ENCODE results near the gene ZMIZ1.

ZMIZ1 gene

DNA sequence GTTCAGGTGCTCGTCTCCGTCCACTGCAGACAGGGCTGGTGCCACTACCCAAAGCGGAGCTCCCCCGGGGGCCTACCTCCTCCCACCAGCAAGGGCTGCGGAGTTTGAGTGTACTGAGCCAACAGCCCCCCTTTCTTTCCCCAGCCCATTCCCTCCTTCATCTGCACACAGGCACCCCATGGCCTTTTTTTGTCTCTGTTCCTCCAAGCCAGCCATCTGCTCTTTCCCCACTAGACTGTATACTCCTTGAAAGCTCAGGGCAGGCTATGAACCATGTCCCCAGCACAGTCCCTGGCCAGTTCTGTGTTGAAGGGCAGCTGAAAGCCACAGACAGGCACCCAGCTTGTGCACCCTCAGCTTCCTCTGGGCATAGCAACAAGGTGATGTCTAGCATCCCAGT lies 99.4 kb downstream of the ZMIZ1 start:
- DNase-seq (ENCODE audit: low read depth in 2 of 2), result no peak

DNA sequence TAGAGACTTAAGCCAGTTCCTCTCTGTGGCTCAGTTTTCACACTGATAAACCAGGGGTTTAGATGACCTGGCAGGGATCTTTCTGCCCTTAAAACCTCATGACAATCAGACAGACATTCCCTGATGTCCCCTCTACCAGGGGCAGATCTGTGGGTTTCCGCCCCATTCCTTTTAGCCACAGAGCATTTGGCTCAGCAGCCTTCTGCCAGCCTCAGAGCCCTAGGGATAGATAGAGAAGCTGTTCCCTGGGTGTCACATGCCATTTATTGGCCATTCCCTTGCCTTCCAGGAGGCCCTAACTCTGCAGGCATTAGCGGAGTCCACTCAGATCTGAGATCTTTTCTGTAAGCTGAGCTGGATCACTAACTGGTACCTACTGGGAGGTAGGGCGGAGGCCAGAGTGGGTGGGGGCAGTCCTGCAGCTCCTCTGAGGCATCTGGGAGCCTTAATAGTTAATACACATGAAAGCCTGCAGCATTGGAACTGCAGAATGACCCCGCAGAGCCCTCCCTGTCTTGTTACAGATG lies 101.5 kb downstream of the ZMIZ1 start:
- DNase-seq (ENCODE audit: low read depth in 2 of 2), result no peak

DNA sequence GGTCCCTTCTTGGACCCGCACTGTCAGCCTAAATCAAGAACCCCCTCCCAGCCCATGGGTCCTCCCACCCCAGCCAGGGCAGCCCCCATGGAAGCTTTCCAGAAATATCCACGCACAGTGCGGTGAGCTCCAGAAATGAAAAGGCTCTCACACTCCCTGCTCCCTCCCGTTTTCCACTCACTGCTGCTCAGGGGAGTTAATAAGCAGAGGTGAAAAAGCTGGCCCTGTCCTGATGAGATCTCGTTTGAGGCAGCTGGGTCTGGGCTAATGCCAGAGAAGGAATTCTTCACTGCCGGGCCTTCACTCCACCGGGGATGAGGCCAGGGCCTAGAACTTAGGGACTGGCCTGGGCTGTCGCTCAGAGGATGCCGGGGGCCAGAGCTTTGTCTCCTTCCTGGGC lies 102.2 kb downstream of the ZMIZ1 start:
- no peak for DNase-seq (ENCODE audit: low read depth in 2 of 2)

DNA sequence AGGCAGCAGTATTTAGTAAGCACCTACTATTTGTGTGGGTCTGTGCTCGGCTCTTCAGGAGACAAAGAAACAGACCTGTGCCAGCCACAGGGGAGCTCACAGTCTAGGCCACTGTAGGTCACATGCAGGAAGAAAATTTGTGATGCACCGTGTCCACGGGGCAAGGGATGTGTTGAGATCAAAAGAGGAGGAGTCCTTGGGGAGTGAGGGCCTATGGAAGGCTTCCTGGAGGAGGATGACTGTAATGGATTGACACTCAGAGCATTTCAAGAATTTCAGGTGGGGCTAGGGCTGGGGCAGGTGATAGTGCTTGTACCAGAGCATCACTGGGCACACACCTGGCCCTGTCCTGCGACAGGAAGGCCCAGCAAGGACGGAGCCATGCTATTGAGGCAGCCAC lies 102.7 kb downstream of the ZMIZ1 start:
- DNase-seq (ENCODE audit: low read depth in 2 of 2), result no peak

DNA sequence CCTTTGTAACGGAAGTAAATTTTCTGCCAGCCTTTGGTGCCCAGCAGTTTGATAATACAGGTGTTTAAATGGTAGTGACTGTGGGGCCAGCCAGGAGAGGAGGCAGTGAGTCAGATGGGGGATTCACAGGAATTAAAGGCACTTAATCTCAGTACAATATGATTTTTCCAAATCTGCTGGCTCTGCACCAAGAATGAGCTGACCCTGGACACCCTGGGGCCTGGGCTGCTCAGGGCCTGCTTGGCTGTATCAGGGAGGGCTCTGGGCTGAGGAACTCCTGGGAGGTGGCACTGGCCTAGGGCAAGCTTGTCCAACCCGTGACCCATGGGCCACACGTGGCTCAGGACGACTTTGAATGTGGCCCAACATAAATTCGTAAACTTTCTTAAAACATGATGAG lies 104.1 kb downstream of the ZMIZ1 start:
- no peak for DNase-seq (ENCODE audit: low read depth in 2 of 2)

DNA sequence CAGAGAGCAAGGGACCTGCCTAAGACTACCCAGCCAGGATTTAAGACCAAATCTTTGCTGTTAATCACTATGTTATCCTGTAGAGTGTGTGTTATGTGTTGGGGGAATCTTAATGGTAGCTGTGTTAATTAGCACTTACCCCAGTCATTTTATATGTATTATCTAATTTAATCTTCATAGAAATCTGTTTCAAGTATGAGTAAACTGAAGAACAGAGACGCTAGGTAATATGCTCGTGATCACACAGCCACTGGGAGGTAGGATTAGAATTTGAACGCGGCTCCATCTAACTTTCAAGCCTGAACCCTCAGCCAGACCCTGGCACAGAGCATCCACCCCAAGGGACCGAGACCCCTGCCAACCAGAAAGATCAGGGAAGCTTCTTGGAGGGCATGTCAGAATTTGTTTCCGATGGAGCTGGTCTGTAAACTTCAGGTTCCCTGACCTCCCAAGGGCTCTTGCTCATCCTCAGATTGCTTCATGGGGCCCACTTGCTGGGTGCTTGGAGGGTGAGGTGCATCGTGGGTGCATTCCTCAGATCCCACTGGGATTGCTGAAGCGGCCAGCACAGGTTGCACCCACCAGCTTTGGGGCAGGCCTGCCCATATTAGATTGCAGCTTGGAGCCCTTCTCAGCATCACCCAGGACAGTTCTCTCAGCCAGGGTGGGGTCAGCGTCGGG lies 105.0 kb downstream of the ZMIZ1 start:
- DNase-seq (ENCODE audit: low read depth in 2 of 2), result no peak

DNA sequence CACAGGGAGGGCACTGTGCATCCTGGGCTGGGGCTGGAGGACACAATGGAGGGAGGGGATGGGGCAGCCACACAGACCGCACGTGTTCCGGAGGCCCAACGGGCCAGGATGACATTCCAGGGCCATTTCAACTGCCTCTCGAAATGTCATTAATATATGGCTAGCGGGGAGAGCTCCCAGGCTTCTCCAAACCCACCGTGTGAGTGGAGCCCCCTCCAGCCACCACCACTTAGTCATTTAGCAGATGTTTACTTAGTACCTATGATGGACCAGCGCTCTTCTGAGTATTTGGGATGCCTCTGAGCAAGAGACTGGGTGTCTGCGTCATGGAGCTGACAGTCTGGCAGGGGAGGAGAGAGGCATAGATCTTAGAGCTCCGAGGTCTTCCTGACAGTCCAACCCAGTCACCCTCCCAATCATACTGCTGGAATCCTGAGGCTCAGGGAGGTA lies 107.3 kb downstream of the ZMIZ1 start:
- no peak for DNase-seq (ENCODE audit: low read depth in 2 of 2)

DNA sequence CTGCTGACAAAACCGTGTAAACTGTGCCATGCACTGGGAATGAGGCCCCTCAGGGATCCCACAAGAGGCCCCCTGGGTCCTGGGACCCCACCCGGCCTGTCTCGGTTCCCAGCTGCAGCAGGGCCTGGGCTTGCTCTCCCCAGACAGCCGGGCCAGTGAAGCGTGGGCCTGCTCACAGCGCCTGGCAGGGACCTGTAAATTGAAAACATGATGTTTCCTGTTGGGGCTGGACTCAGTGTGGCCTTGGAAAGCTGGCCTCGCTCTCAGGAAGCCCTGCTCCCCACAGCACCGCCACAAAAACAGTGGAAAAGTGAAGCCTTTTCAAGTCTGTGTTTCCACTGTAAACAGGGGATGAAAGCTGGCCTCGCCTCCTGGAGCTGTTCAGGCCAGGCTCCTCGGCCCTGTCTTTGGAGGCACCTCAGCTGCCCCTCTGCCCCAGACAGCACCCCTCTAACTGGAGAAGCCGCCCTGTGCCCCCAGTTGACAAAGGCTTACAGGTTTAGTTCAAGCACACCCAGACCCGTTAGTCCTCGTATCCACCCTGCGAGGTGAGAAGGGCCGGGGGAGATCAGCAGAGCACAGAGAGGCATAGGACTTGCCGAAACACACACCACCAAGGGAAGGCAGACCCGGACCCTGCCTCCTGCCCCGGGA lies 108.3 kb downstream of the ZMIZ1 start:
- no peak for DNase-seq (ENCODE audit: low read depth in 2 of 2)

DNA sequence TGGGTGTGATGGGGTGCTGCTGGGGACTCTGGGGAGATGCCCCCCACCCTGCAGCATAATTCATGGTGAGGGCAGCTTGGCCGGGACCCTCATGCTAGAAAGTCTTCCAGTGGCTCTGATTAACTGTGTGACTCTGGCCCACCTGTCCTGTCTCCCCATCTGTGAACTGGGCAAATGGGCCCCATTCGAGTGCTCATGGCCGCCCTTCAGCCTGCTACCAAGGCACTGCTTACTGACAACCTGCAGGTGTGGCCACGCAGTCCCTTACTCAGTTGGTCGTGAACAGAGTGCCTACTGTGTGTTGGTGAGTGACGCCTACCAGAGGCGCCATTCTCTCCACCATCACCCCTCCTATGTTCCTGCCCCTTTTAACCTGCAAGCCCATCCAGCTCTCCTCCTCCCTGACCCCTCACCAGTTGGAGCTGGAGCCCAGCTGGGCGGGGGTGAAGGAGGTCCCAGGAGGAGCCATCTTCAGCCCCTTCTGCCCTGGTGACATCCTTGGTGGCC lies 109.4 kb downstream of the ZMIZ1 start:
- DNase-seq (ENCODE audit: low read depth in 2 of 2), result no peak

DNA sequence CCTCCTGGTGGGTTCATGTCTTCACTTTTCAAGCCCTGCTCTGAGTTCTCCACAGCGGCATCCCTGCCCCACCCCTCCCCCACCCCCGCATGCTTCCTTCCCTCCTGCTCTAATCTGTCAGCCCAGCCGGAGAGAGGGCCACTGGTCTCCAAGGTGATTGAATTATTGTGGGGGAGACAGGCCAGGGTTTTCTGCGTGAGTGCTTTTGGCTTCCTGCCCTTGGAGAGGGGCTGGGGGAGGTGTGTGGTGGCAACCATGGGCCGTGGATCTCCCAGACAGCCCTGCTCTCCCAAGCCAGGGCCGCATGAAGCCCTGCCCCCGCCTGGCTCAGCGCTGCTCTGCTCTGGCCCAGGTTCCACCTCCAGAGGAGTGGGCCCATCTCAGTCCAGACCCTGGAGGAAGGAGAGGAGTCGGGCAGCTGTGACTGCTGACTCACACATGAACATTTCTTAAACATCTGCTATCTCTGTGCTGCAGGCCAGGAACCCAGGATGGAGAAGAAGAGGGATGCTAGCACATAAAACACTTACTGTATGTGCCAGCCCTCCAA lies 109.9 kb downstream of the ZMIZ1 start:
- no peak for DNase-seq (ENCODE audit: low read depth in 2 of 2)

DNA sequence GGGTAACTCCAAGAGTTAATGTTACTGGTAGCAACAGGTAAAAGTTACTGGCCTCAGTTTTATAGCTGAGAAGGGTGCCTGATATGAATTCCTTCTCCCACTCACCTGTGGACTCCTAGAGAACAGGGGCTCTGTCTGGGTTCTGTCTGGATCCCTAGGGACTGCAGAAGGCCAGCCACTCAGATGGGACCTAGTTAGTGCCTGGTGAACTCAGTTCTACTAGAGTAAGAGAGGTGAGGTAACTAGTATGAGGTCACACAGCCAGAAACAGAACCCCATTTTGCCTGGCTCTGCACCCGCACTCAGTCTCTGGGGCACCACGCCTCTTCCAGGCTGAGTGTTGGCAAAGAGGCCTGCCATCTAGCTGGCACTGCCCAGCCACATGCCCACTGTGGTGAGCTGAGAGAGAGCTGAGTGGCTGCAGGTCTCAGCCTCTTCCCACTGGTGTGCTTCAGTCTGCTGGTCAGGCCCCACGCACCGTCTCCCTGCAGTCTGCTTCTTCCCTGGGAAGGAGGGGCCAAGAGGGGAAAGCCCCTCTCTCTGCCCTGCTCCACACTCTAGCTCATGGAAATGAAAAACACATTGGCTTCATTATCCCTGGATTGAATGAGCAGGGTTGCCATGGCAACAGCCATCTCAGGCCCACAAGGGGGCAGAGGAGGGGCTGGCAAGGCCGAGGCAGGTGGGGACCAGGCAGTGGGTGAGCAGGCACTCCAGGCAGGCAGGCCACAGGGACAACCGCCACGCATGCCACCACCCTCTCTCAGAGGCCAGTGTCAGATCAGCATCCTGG lies 110.6 kb downstream of the ZMIZ1 start:
- no peak for DNase-seq (ENCODE audit: low read depth in 2 of 2)

DNA sequence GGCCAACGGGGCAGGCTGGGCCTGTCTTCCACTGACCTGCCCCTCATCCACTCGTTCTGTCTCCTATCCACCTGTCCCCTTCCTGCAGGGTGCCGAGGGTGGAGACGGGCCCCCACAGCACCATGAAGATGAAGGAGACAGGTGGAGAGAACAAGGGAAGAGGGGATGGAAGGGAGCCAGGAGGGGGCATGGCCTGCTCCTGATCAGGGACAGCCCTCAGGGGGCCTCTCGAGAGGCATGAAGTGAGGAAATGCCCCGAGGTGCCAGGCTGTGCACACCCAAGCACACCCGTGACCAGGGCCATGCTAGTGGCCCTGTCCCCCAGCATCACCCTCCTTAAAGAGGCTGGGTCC lies 111.2 kb downstream of the ZMIZ1 start:
- DNase-seq (ENCODE audit: low read depth in 2 of 2), result no peak

DNA sequence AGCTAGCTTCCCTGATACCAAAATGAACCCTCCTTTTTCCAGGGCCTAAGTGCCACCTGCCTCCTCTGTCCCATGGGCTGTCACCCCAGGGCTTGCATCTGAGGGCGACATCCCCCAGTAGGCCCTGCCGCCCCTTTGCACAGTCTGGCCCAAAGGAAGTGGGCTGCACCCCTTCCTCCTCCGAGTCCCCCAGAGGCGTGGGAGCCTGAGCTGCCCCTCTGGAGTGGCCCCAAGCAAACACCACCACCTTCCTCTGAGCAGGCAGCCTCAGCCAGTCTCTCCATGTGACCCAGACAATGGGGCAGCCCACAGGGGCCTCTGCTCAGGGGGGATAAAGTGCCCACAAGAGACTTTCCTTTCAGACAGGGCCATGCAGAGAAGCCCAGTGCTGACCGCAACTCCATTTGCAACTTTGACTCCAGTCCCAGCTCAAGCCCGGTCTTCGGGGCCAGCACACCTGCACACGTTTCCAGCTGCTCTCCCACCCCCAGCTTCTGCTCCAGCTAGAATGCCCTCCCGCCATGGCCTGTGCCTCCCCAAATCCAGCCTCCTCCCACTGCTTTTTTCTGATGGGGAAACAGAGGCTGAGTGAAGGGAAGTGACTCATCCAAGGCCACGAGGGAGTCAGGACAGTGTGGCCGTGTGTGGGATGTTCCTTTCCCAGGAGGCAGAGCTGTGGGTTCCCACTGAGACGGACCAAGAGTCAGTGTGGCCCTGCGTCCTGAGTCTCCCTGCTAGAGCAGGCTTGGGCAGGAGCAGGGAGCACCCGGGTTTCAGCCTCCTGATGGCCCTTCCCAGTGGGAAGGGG lies 111.9 kb downstream of the ZMIZ1 start:
- DNase-seq (ENCODE audit: low read depth in 2 of 2), result no peak

DNA sequence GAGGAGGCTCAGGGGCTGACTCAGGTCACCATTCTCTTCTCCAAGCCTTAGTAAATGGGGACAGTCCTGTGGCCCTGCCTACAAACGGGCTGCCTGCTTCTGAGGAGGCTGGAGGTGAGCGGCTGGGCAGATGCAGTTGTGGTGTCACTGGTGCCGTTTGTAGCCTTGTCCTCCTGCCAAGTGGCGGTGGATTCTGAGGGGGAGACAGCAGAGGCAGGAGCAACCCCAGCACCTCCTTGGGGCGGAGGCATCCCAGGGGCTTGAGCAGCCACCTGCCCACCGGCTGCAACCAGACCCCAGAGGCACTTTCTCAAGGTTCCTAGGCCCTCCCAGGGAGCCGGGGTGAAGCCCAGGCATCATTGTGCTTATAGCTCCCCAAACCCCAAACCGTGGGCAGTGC lies 112.5 kb downstream of the ZMIZ1 start:
- no peak for DNase-seq (ENCODE audit: low read depth in 2 of 2)

DNA sequence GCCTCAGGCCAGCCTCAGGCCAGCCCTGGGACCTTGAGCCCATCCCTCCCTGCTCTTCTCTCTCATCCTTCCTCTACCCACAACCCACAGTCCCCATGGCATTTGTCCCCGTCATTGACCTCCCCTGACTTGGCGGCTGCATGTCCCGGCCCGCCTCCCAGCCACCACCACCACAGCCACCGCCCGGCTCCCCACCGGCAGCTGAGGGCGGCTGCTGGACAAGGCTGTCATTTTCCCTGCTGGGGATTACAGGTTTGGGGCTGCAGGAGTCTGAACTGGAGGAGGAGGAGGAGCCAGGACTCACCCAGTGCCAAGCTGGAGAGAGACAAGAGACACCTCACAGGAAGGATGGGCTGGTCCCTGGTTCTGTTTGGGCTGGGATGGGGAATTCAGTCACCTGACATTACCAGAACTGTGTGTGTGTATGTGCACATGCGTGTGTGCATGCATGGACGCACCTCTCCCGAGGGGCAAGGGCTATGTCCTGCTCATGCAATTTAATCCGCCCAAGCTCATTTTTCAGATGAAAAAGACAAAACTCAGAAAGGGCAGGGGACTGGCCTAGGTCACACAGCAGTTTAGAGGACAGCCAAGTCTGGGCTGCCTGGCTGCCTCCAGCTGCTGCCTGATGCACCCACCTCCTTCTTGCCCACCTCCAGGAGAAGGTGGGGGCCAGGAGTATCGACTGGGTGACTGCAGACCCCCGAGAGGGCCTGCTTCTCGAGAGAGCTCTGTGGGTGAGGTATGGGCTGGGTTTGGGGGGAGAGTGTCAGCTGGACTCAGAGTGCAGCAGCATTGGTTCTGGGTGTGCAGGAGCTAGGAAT lies 113.1 kb downstream of the ZMIZ1 start:
- no peak for DNase-seq (ENCODE audit: low read depth in 2 of 2)

DNA sequence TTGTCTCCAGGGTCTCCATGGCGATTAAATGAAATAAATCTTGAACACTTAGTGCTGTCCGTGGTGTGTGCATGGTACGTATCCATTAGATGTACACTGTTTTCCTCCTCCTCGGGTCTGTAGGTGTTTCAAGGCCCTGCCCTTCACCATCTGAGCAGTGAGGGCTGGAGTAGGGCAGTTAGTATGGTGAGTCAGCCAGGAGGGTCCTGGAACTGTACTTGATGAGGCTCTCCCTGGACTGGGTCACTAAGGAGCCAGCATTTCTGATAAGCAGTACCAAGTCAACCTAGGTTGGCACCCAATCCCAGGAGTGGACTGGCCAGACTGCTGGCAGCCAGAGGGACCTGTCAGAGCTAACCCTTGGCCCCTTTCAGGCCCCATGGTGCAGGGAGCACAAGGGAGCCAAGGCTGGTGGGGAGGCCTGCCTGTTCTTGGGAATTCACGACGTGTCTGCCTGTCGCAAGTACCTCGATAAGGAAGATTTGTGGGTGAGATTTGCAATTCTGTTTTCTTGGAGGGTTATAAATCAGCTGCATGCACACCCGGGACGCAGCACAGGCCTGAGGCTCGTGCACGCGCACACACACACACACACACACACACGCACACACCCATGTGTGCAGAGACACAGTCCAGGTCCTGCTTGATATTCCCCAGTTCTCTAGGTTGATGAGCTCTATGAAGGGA lies 114.2 kb downstream of the ZMIZ1 start:
- DNase-seq (ENCODE audit: low read depth in 2 of 2), result no peak

DNA sequence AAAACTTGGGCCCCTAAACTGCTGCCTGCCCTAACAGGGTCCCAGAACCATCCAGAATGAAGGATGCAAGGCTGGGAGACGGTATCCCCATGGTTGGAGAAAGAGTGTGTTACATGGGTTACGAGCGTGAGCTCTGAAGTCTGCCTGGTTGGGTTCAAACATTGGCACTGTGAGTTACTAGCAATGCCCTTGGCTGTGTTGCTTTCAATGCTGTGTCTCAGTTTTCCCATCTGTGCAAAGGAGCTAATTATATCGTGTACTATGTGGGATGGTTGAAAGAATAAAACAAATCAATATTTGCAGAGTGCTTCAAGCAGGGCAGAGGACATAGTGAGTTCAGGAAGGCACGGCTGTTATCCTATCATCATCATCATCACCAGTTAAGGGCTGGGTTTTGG lies 114.7 kb downstream of the ZMIZ1 start:
- no peak for DNase-seq (ENCODE audit: low read depth in 2 of 2)

DNA sequence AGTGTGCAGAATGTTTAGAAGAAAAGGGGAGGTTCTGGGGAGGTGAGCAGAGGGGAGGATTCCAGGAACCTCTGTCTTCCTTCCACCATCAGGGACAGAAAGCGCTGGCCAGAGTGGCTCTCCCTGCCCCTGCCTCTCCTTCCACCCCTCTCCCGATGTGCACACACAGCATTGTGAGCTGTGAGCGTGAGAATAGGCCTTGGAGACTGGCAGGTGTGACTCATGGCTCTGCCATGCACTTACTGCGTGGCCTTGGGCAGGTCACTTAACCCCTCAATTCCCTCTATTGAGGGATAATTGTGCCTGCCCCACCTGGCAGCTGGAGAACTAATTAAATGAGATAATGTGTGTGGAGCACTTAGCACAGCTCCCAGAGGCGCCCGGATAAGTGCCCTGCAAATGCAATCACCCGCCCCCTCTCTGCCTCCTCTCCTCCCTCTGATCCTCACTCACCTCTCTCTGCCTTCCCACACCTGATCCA lies 115.4 kb downstream of the ZMIZ1 start:
- DNase-seq (ENCODE audit: low read depth in 2 of 2), result no peak

DNA sequence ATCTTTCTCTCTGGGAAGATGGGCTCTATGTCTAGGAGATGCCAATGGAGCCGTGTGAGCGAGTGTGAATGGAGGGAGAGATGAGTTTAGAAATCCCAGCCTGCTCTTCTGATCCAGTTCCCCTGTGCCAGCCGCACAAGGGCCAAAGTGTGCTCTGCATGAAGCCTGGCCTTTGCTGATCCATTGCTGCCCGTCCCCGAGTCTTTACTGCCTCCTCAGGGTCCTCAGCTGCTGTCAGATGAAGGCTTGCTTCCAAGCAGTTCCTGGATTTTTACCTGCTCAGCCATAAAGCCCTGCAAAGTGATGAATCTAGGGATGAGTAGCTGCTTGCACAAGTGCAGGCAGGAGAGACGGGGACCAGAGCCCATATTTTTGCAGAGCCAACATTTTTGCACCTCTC lies 115.9 kb downstream of the ZMIZ1 start:
- no peak for DNase-seq (ENCODE audit: low read depth in 2 of 2)
